ENCODE measurements around the gene SNRNP27. TPM values are rescaled to one million over a fixed set of nuclear protein-coding genes. Genes with fewer than 3 reads are reported as not detected.

Gene SNRNP27
- total RNA-seq = 100 to 1,000 TPM in 2 of 4 donors, 10 to 100 TPM in 2; 47.1 to 128 (median 92.7) TPM

DNA sequence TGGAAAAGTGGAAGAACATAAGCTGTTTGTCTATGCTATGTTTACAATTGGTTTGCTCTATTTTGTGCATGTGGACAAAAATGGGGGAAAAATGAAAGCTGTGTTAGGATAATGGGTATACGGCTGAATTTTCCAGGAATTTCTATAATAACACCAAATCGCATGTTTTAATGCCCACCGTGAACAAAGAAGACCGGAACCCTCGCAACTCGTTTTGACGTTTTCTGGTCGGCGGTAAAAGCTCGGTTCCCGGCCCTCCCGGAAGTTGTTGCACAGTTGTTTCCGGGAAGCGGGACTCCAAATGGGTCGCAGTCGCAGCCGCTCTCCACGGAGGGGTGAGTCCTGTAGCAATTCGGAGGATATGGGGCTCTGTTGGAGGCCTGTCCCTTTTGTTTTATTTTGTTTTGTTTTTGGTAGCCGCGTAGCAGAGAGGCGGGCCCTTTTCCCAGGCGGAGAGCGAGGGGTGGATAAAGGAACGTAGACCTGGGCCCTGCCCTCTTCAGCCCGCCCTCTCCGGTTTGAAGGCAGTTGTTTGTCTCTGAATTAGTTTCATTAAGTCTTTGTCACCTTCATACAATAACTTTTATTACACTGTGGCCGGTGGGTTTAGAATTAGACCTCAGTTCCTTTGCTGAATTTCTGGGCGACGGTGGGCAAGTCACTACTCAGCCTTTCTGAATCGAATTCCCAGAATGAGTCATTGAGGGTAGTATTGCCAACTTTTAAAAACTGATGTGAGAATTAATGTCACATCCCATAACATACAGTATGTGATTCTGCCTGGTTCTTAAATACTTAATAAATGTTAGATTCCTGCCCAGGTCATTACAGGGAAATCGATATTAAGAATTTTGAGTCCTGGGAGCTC, at the start of gene SNRNP27:
SNRNP27 (plus strand) TSS at position 273 of the 868 bp plus-strand sequence; CDS start at position 302, 29 bp downstream.
- Histone ChIP-seq H3K27ac (peak within 1 kb of the TSS; percentile 75 to 91 (median 82)), H3K4me1 (peaks cover 0 to 27% (median 7%) of the 10 kb centered on the region in 4 donors), H3K9me3 (peaks cover 0 to 5% (median 0%) of the 10 kb centered on the region in 4 donors), H3K36me3 (peaks cover 0 to 23% (median 0%) of the 10 kb centered on the region in 3 donors), H3K27me3 (no peaks in the 10 kb centered on the region), H3K4me3 (peak within 1 kb of the TSS; percentile 68 to 73 (median 70))
- peak; percentile 60 to 70 for DNase-seq (ENCODE audit: low spot score in 2 of 2)
- no peak for TF ChIP-seq CTCF (IDR thresholded peaks at IDR 0.05)
- peak; percentile 49 to 86 for TF ChIP-seq EP300 (IDR thresholded peaks at IDR 0.05)
- peak in 1 of 2 donors; percentile 48 for TF ChIP-seq POLR2A (IDR thresholded peaks at IDR 0.05)
- 0 to 1% methylated on average over 32 of the region's 32 CpGs for WGBS, 2 donors

DNA sequence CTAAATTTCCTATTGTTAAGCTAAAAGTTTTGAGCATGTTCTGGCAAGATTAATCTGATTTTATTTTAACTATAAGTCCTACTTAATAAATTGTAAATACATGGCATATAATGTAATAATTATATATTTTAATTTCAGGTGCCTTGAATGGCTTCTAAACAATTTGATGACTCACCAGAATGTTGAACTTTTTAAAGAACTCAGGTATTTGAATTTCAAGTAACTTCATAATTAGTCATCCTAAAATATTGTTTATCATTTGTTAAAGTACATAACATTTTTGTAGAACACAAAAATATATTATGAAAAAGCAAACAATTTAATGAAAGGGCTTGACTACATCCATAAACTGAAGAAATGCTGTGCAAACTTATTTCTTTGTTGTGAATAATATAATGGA, 49.8 kb upstream of the SNRNP27 start:
- Histone ChIP-seq H3K36me3 (peaks cover 0 to 73% (median 4%) of the 10 kb centered on the region in 3 donors), H3K4me1 (no peaks in the 10 kb centered on the region), H3K27ac (no peak overlapping the region), H3K4me3 (no peak overlapping the region), H3K9me3 (no peaks in the 10 kb centered on the region), H3K27me3 (no peaks in the 10 kb centered on the region)
- DNase-seq (ENCODE audit: low spot score in 2 of 2) = no peak
- TF ChIP-seq POLR2A (IDR thresholded peaks at IDR 0.05) (no peak), CTCF (IDR thresholded peaks at IDR 0.05) (no peak), EP300 (IDR thresholded peaks at IDR 0.05) (no peak)

- DNase-seq (ENCODE audit: low spot score in 2 of 2) = no peak
- H3K4me1 ChIP-seq = no peaks in the 10 kb centered on the region
- no peak overlapping the region for H3K4me3 ChIP-seq
- H3K27me3 ChIP-seq = no peaks in the 10 kb centered on the region
- H3K9me3 ChIP-seq = no peaks in the 10 kb centered on the region
- 94 to 97% methylated on average over 3 of the region's 3 CpGs for WGBS, 2 donors
- TF ChIP-seq POLR2A (IDR thresholded peaks at IDR 0.05) (no peak), EP300 (IDR thresholded peaks at IDR 0.05) (no peak), CTCF (IDR thresholded peaks at IDR 0.05) (no peak)
- no peak overlapping the region for H3K27ac ChIP-seq
- H3K36me3 ChIP-seq = peaks cover 0 to 77% (median 4%) of the 10 kb centered on the region in 3 donors
Measured at GRCh38 chr2:69844560-69844959, 49.2 kb upstream of the SNRNP27 start.

GRCh38 chr2:69846182-69847067, 47.3 kb upstream of the SNRNP27 start:
- H3K4me3 ChIP-seq = no peak overlapping the region
- no peak for DNase-seq (ENCODE audit: low spot score in 2 of 2)
- no peaks in the 10 kb centered on the region for H3K9me3 ChIP-seq
- no peak for TF ChIP-seq CTCF (IDR thresholded peaks at IDR 0.05)
- no peak for TF ChIP-seq EP300 (IDR thresholded peaks at IDR 0.05)
- TF ChIP-seq POLR2A (IDR thresholded peaks at IDR 0.05) = no peak
- H3K4me1 ChIP-seq = no peaks in the 10 kb centered on the region
- no peak overlapping the region for H3K27ac ChIP-seq
- no peaks in the 10 kb centered on the region for H3K27me3 ChIP-seq
- WGBS, 2 donors = 83 to 87% methylated on average over 9 of the region's 9 CpGs
- peaks cover 0 to 77% (median 4%) of the 10 kb centered on the region in 3 donors for H3K36me3 ChIP-seq

Measured in tibial nerve (tissue), 4 donors.